HepG2 (cell line): ENCODE data around the gene PSKH1. TPM values are rescaled to one million over a fixed set of nuclear protein-coding genes. Genes with fewer than 3 reads are reported as not detected.

Experiments
- AGO2 ChIP-seq: fragments of 200-400 bp; formaldehyde crosslinking; optimal IDR thresholded peaks from 2 replicates; pipeline ENCODE3; 2017; ENCODE audit warnings: mild to moderate bottlenecking, low read depth, low read length, moderate library complexity
- DR1 ChIP-seq: sonication (generic); formaldehyde crosslinking; IDR thresholded peaks from 2 replicates; pipeline ENCODE4 v1.8.0; 2021; ENCODE audit warnings: mild to moderate bottlenecking, missing genetic modification reagents, inconsistent platforms
- DRAP1 ChIP-seq: IDR thresholded peaks from 2 replicates; pipeline ENCODE4 v1.6.1; 2016; ENCODE audit warnings: missing genetic modification reagents, missing compliant biosample characterization
- EHMT2 ChIP-seq: fragments of 200-600 bp; sonication (generic); IDR thresholded peaks from 2 replicates; pipeline ENCODE4 v1.7.0; 2017; ENCODE audit warnings: antibody characterized with exemption, low read depth, low read length, borderline replicate concordance
- GTF2F1 ChIP-seq: fragments of 150-350 bp; IDR thresholded peaks from 2 replicates; pipeline ENCODE4 v1.6.1; 2014; ENCODE audit warnings: low read length
- HIC2 ChIP-seq: sonication (generic); formaldehyde crosslinking; IDR thresholded peaks from 2 replicates; pipeline ENCODE4 v1.9.0; 2022; ENCODE audit warnings: low read depth, missing genetic modification reagents
- KDM1A ChIP-seq: IDR thresholded peaks from 2 replicates; pipeline ENCODE4 v1.6.1; 2016; ENCODE audit warnings: missing compliant biosample characterization
- MLX ChIP-seq: IDR thresholded peaks from 2 replicates; pipeline ENCODE4 v1.6.1; 2016
- MNT ChIP-seq: fragments of 450-650 bp; IDR thresholded peaks from 2 replicates; pipeline ENCODE4 v1.6.1; 2016
- MTA3 ChIP-seq: sonication (generic); formaldehyde crosslinking; IDR thresholded peaks from 2 replicates; pipeline ENCODE4 v1.4.0; 2020; ENCODE audit warnings: missing genetic modification reagents
- NFYC ChIP-seq: IDR thresholded peaks from 2 replicates; pipeline ENCODE4 v1.6.1; 2016; ENCODE audit warnings: missing genetic modification reagents, missing compliant biosample characterization
- SIX4 ChIP-seq: sonication (generic); formaldehyde crosslinking; IDR thresholded peaks from 2 replicates; pipeline ENCODE4 v1.4.0; 2020; ENCODE audit warnings: missing genetic modification reagents
- SOX5 ChIP-seq: IDR thresholded peaks from 2 replicates; pipeline ENCODE4 v1.6.1; 2016; ENCODE audit warnings: borderline replicate concordance
- TFE3 ChIP-seq: IDR thresholded peaks from 2 replicates; pipeline ENCODE4 v1.6.1; 2016
- ZC3H13 ChIP-seq: sonication (generic); formaldehyde crosslinking; IDR thresholded peaks from 2 replicates; pipeline ENCODE4 v1.8.1; 2023; ENCODE audit warnings: mild to moderate bottlenecking, missing genetic modification reagents, moderate library complexity
- ZNF460 ChIP-seq: sonication (generic); formaldehyde crosslinking; IDR thresholded peaks from 2 replicates; pipeline ENCODE4 v1.5.1; 2020; ENCODE audit warnings: missing genetic modification reagents, mild to moderate bottlenecking, borderline replicate concordance
- ZNF589 ChIP-seq: sonication (generic); formaldehyde crosslinking; conservative IDR thresholded peaks from 2 replicates; pipeline ENCODE4 v1.8.0; 2022; ENCODE audit warnings: mild to moderate bottlenecking, moderate library complexity, missing genetic modification reagents
- ZNF674 ChIP-seq: sonication (generic); formaldehyde crosslinking; IDR thresholded peaks from 2 replicates; pipeline ENCODE4 v1.5.0; 2020; ENCODE audit warnings: low read depth, mild to moderate bottlenecking, missing genetic modification reagents
- ZNF780A ChIP-seq: sonication (generic); formaldehyde crosslinking; IDR thresholded peaks from 2 replicates; pipeline ENCODE4 v1.8.0; 2022; ENCODE audit warnings: mild to moderate bottlenecking, missing genetic modification reagents, moderate library complexity
- ZNF781 ChIP-seq: sonication (generic); formaldehyde crosslinking; IDR thresholded peaks from 2 replicates; pipeline ENCODE4 v1.5.1; 2020; ENCODE audit warnings: borderline replicate concordance, mild to moderate bottlenecking, missing genetic modification reagents; ENCODE audit errors: not compliant biosample characterization
- ZSCAN12 ChIP-seq: sonication (generic); formaldehyde crosslinking; IDR thresholded peaks from 2 replicates; pipeline ENCODE4 v1.9.0; 2021; ENCODE audit warnings: mild to moderate bottlenecking, missing genetic modification reagents
- ZSCAN9 ChIP-seq: IDR thresholded peaks from 2 replicates; pipeline ENCODE4 v1.6.1; 2016; ENCODE audit warnings: borderline replicate concordance
- polyA plus RNA-seq, 8 experiments: library from polyadenylated mRNA; depleted of rRNA in 3 of 8; stranded (reverse) in 7 of 8; unstranded in 1 of 8; fragments of >200 nt; fragmentation: Illumina TruSeq in 4 of 8; extraction: Trizol in 4 of 8; gene quantifications; 2 replicates each; pipeline versions ENCODE4 v1.2.1 to v1.2.3, GENCODE V29; 2011 to 2016; ENCODE audit warnings: low read depth in 4 of 8, missing spikeins in 1 of 8, mixed read lengths in 1 of 8; ENCODE audit not compliant: insufficient read depth in 1 of 8
- total RNA-seq, 5 experiments: library from RNA; depleted of rRNA; stranded (reverse); fragments of >200 nt; fragmentation: Illumina TruSeq; extraction: Trizol; gene quantifications; 2 replicates each; pipeline ENCODE4 v1.2.3, GENCODE V29; 2016; ENCODE audit warnings: low read depth in 1 of 5

PSKH1 gene
- total and polyA plus RNA-seq, 2 of the 13 experiments (the other 11 are each of a cell fraction or from before 2014, with no cell fraction given) = 8.4 to 19.1 TPM

- no peak for TF ChIP-seq MNT
- TF ChIP-seq ZNF674 (CRISPR knock-in tag) = 0 out of 2 replicates have a peak, but pooled peaks have one; percentile 18
- no peak; the same call in 1 of the 2 replicates for TF ChIP-seq ZSCAN9 (CRISPR knock-in tag)
- no peak for TF ChIP-seq SIX4 (CRISPR knock-in tag)
- TF ChIP-seq DRAP1 = peak; percentile 51; the same call in 1 of the 2 replicates
- no peak; the same call in 1 of the 2 replicates for TF ChIP-seq ZNF460 (CRISPR knock-in tag)
- TF ChIP-seq EHMT2 = no peak
- no peak for TF ChIP-seq ZNF780A (CRISPR knock-in tag)
- TF ChIP-seq ZC3H13 (CRISPR knock-in tag) = no peak; the same call in 1 of the 2 replicates
- no peak for TF ChIP-seq KDM1A (CRISPR knock-in tag)
- no peak for TF ChIP-seq HIC2 (CRISPR knock-in tag)
- TF ChIP-seq TFE3 = no peak
- peak; percentile 58; the same call in 1 of the 2 replicates for TF ChIP-seq NFYC (CRISPR knock-in tag)
- no peak for TF ChIP-seq AGO2
- no peak for TF ChIP-seq ZNF781 (CRISPR knock-in tag)
- no peak for TF ChIP-seq GTF2F1
- TF ChIP-seq DR1 (CRISPR knock-in tag) = no peak
- no peak for TF ChIP-seq MTA3 (CRISPR knock-in tag)
- TF ChIP-seq SOX5 (CRISPR knock-in tag) = no peak
- TF ChIP-seq MLX (CRISPR knock-in tag) = no peak
- no peak for TF ChIP-seq ZSCAN12 (CRISPR knock-in tag)
- TF ChIP-seq ZNF589 (CRISPR knock-in tag) = no peak
Observed at GRCh38 chr16:67969254-67970039, 76.4 kb downstream of the PSKH1 start (continued).
